Liver (tissue), 9 donors: ENCODE results near the gene SMIM36. TPM values are rescaled to one million over a fixed set of nuclear protein-coding genes. Genes with fewer than 3 reads are reported as not detected.

Experiments
- DNase-seq: peaks from one replicate; pipeline ENCODE4 v3.0.0-alpha.2; 2017; ENCODE audit warnings: low spot score
- H3K27ac ChIP-seq, 2 donors: one replicate each; pipeline ENCODE4 v1.7.0; 2013; ENCODE audit warnings: inconsistent platforms in 2 of 2, low read length in 2 of 2, control low read depth in 1 of 2, low read depth in 1 of 2, mild to moderate bottlenecking in 1 of 2
- H3K27me3 ChIP-seq, 4 donors: one replicate each; pipeline versions ENCODE4 v1.6.1 to v1.7.0; 2013; ENCODE audit warnings: low read length in 3 of 4, inconsistent platforms in 1 of 4, mild to moderate bottlenecking in 1 of 4, moderate library complexity in 1 of 4; ENCODE audit not compliant: control insufficient read depth in 4 of 4, insufficient read depth in 4 of 4
- H3K36me3 ChIP-seq, 4 donors: one replicate each; pipeline versions ENCODE4 v1.6.1 to v1.7.0; 2013; ENCODE audit warnings: low read length in 3 of 4, mild to moderate bottlenecking in 3 of 4, low read depth in 1 of 4, moderate library complexity in 1 of 4; ENCODE audit not compliant: control insufficient read depth in 4 of 4, insufficient read depth in 3 of 4
- H3K4me1 ChIP-seq, 4 donors: one replicate each; pipeline versions ENCODE4 v1.6.1 to v1.7.0; 2013; ENCODE audit warnings: low read length in 3 of 4, mild to moderate bottlenecking in 3 of 4, moderate library complexity in 1 of 4; ENCODE audit not compliant: control insufficient read depth in 4 of 4, insufficient read depth in 4 of 4
- H3K4me3 ChIP-seq, 3 donors: one replicate each; pipeline versions ENCODE4 v1.6.1 to v1.7.0; 2013; ENCODE audit warnings: low read length in 3 of 3, control low read depth in 1 of 3, low read depth in 1 of 3, mild to moderate bottlenecking in 1 of 3
- H3K9ac ChIP-seq, 2 donors: one replicate each; pipeline ENCODE4 v1.7.0; 2013; ENCODE audit warnings: low read length in 2 of 2, mild to moderate bottlenecking in 2 of 2, moderate library complexity in 2 of 2, control low read depth in 1 of 2, low read depth in 1 of 2
- H3K9me3 ChIP-seq, 4 donors: one replicate each; pipeline versions ENCODE4 v1.6.1 to v1.7.0; 2013; ENCODE audit warnings: low read length in 3 of 4; ENCODE audit not compliant: control insufficient read depth in 4 of 4
- ATF3 ChIP-seq: IDR thresholded peaks from 2 replicates; pipeline ENCODE4 v1.6.1; 2016; ENCODE audit warnings: antibody characterized with exemption
- EGR1 ChIP-seq, 2 donors: IDR thresholded peaks; 2 replicates each; pipeline ENCODE4 v1.6.1; 2016 to 2018; ENCODE audit warnings: antibody characterized with exemption in 2 of 2, low read depth in 2 of 2
- FOXA1 ChIP-seq: IDR thresholded peaks from 2 replicates; pipeline ENCODE4 v1.6.1; 2016; ENCODE audit warnings: antibody characterized with exemption
- FOXA2 ChIP-seq: IDR thresholded peaks from 2 replicates; pipeline ENCODE4 v1.6.1; 2016; ENCODE audit warnings: antibody characterized with exemption
- GABPA ChIP-seq, 2 donors: IDR thresholded peaks in 1 of 2; conservative IDR thresholded peaks in 1 of 2; 2 replicates each; pipeline ENCODE4 v1.6.1; 2016; ENCODE audit warnings: antibody characterized with exemption in 2 of 2, mild to moderate bottlenecking in 1 of 2, moderate library complexity in 1 of 2
- HNF4A ChIP-seq, 2 donors: conservative IDR thresholded peaks; 2 replicates each; pipeline ENCODE4 v1.6.1; 2016; ENCODE audit warnings: antibody characterized with exemption in 2 of 2, mild to moderate bottlenecking in 2 of 2
- HNF4G ChIP-seq: IDR thresholded peaks from 2 replicates; pipeline ENCODE4 v1.6.1; 2016; ENCODE audit warnings: antibody characterized with exemption
- JUND ChIP-seq, 2 donors: IDR thresholded peaks; 2 replicates each; pipeline ENCODE4 v1.6.1; 2016; ENCODE audit warnings: antibody characterized with exemption in 2 of 2
- MAX ChIP-seq: IDR thresholded peaks from 2 replicates; pipeline ENCODE4 v1.6.1; 2016; ENCODE audit warnings: antibody characterized with exemption
- NR2F2 ChIP-seq: IDR thresholded peaks from 2 replicates; pipeline ENCODE4 v1.6.1; 2016; ENCODE audit warnings: antibody characterized with exemption
- RAD21 ChIP-seq, 2 donors: IDR thresholded peaks; 2 replicates each; pipeline ENCODE4 v1.6.1; 2016; ENCODE audit warnings: antibody characterized with exemption in 2 of 2, mild to moderate bottlenecking in 2 of 2
- REST ChIP-seq: IDR thresholded peaks from 2 replicates; pipeline ENCODE4 v1.6.1; 2016; ENCODE audit warnings: antibody characterized with exemption, mild to moderate bottlenecking
- RXRA ChIP-seq, 2 donors: IDR thresholded peaks; 2 replicates each; pipeline ENCODE4 v1.6.1; 2017 to 2018; ENCODE audit warnings: antibody characterized with exemption in 2 of 2, mild to moderate bottlenecking in 1 of 2
- SP1 ChIP-seq: IDR thresholded peaks from 2 replicates; pipeline ENCODE4 v1.6.1; 2018; ENCODE audit warnings: antibody characterized with exemption, mild to moderate bottlenecking
- TAF1 ChIP-seq: conservative IDR thresholded peaks from 2 replicates; pipeline ENCODE4 v1.6.1; 2016; ENCODE audit warnings: antibody characterized with exemption, mild to moderate bottlenecking
- YY1 ChIP-seq: IDR thresholded peaks from 2 replicates; pipeline ENCODE4 v1.6.1; 2016; ENCODE audit warnings: antibody characterized with exemption, mild to moderate bottlenecking
- ZBTB33 ChIP-seq: IDR thresholded peaks from 2 replicates; pipeline ENCODE4 v1.6.1; 2016; ENCODE audit warnings: antibody characterized with exemption
- WGBS: extraction: QIAGEN DNeasy Blood & Tissue Kit; methylation state at CpG from one replicate; pipeline ENCODE4 v1.1.7; 2013; 5-methylcytosine and 5-hydroxymethylcytosine counted together
- polyA plus RNA-seq, 2 donors: library from polyadenylated mRNA; stranded (reverse) in 1 of 2; unstranded in 1 of 2; fragments of 200-250 nt in 1 of 2; fragments of >200 nt in 1 of 2; fragmentation: Nextera tagmentation in 1 of 2; extraction: Ambion mirVana in 1 of 2; gene quantifications; one replicate each; pipeline versions ENCODE4 v1.2.1 to v1.2.3, GENCODE V29; 2013 to 2015
- total RNA-seq, 2 donors: library from RNA; depleted of rRNA; stranded (reverse); fragments of >200 nt; gene quantifications; one replicate each; pipeline ENCODE4 v1.2.3, GENCODE V29; 2014
- TF ChIP-seq, protein P1 (sequence below): fragments of 150-350 bp; IDR thresholded peaks from 2 replicates; pipeline ENCODE4 v1.5.1; 2017; ENCODE audit warnings: improper control_type of control experiment, low read depth, low read length; ENCODE audit not compliant: missing input control
- donor health status: healthy.
- donor health status: healthy.
- donor health status: healthy.
- donor health status: healthy.
- donor health status: healthy.

Gene SMIM36
- total and polyA plus RNA-seq, 4 donors: not detected

GRCh38 chr17:55452139-55452790 is 59.0 kb downstream of the SMIM36 start:
- no peaks in the 10 kb centered on the region for H3K36me3 ChIP-seq
- H3K9me3 ChIP-seq: no peaks in the 10 kb centered on the region
- H3K9ac ChIP-seq: peak overlapping the region; percentile 17 to 22
- peak; percentile 65 to 67 for TF ChIP-seq JUND (IDR thresholded peaks at IDR 0.05)
- TF ChIP-seq RXRA (IDR thresholded peaks at IDR 0.05): peak; percentile 94 to 96
- peak in 1 of 2 donors; percentile 11 for TF ChIP-seq EGR1 (IDR thresholded peaks at IDR 0.05; ENCODE audit: low read depth in 2 of 2)
- peak; percentile 57 to 66 for TF ChIP-seq HNF4A (conservative IDR thresholded peaks at IDR 0.05)
- TF ChIP-seq FOXA2: peak; percentile 13
- TF ChIP-seq MAX: peak; percentile 99
- TF ChIP-seq REST: peak; percentile 79
- TF ChIP-seq, protein P1, sequence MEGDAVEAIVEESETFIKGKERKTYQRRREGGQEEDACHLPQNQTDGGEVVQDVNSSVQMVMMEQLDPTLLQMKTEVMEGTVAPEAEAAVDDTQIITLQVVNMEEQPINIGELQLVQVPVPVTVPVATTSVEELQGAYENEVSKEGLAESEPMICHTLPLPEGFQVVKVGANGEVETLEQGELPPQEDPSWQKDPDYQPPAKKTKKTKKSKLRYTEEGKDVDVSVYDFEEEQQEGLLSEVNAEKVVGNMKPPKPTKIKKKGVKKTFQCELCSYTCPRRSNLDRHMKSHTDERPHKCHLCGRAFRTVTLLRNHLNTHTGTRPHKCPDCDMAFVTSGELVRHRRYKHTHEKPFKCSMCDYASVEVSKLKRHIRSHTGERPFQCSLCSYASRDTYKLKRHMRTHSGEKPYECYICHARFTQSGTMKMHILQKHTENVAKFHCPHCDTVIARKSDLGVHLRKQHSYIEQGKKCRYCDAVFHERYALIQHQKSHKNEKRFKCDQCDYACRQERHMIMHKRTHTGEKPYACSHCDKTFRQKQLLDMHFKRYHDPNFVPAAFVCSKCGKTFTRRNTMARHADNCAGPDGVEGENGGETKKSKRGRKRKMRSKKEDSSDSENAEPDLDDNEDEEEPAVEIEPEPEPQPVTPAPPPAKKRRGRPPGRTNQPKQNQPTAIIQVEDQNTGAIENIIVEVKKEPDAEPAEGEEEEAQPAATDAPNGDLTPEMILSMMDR: no peak
- TF ChIP-seq HNF4G: no peak
- peak; percentile 82 for TF ChIP-seq YY1
- TF ChIP-seq ATF3: peak; percentile 43
- peak; percentile 90 for TF ChIP-seq SP1
- peak; percentile 20 for TF ChIP-seq FOXA1
- peak; percentile 62 for TF ChIP-seq ZBTB33
- TF ChIP-seq TAF1: peak; percentile 75
- peak in 1 of 2 donors; percentile 62 for TF ChIP-seq RAD21 (IDR thresholded peaks at IDR 0.05)
- peak in 1 of 2 donors; percentile 55 for TF ChIP-seq GABPA (IDR thresholded peaks at IDR 0.05 in 1 of 2, conservative IDR thresholded peaks at IDR 0.05 in 1 of 2)
- TF ChIP-seq NR2F2: peak; percentile 83
- H3K4me3 ChIP-seq: no peak overlapping the region
- H3K27me3 ChIP-seq: no peaks in the 10 kb centered on the region
- peaks cover 4 to 23% (median 13%) of the 10 kb centered on the region in 4 donors for H3K4me1 ChIP-seq
- H3K27ac ChIP-seq: peak overlapping the region; percentile 87 to 90
- no peak for DNase-seq
- WGBS: 13% methylated on average over 5 of the region's 5 CpGs
